Vagina (tissue), 2 donors: ENCODE results near the gene SPOCK2.

ENCODE experiments used
- CTCF ChIP-seq, 3 experiments: fragments of 450-650 bp in 2 of 3; fragments of 200-600 bp in 1 of 3; sonication (generic) in 1 of 3; IDR thresholded peaks; one replicate each; pipeline ENCODE4 v1.5.1; 2017 to 2019; ENCODE audit warnings: antibody characterized with exemption in 3 of 3, mild to moderate bottlenecking in 2 of 3, moderate library complexity in 2 of 3
- POLR2A ChIP-seq, 2 donors: fragments of 450-650 bp; IDR thresholded peaks; one replicate each; pipeline ENCODE4 v1.6.1; 2017; ENCODE audit warnings: antibody characterized with exemption in 2 of 2, mild to moderate bottlenecking in 2 of 2, moderate library complexity in 2 of 2

- TF ChIP-seq POLR2A (IDR thresholded peaks at IDR 0.05) = no peak
- no peak for TF ChIP-seq CTCF (IDR thresholded peaks at IDR 0.05)
These were observed 31.2 kb downstream of the SPOCK2 start for GRCh38 chr10:72056932-72057751.
